HUES48 (cell line): ENCODE results near the gene NHSL2.

ENCODE experiments used
- H3K27ac ChIP-seq: one replicate; pipeline ENCODE4 v1.7.0; 2013; ENCODE audit warnings: low read depth, low read length, inconsistent platforms
- H3K27me3 ChIP-seq: 2 replicates; pipeline ENCODE4 v1.6.1; 2013; ENCODE audit warnings: mild to moderate bottlenecking, low read length; ENCODE audit not compliant: control insufficient read depth, insufficient read depth
- H3K36me3 ChIP-seq: 2 replicates; pipeline ENCODE4 v1.6.1; 2013; ENCODE audit warnings: low read length; ENCODE audit not compliant: control insufficient read depth, insufficient read depth
- H3K4me1 ChIP-seq: 2 replicates; pipeline ENCODE4 v1.6.1; 2013; ENCODE audit warnings: mild to moderate bottlenecking, low read length; ENCODE audit not compliant: control insufficient read depth, insufficient read depth
- H3K4me3 ChIP-seq: 2 replicates; pipeline ENCODE4 v1.5.1; 2013; ENCODE audit warnings: mild to moderate bottlenecking, low read depth, low read length
- H3K9ac ChIP-seq: 2 replicates; pipeline ENCODE4 v1.6.1; 2013; ENCODE audit warnings: mild to moderate bottlenecking, low read depth, low read length, moderate library complexity
- H3K9me3 ChIP-seq: 2 replicates; pipeline ENCODE4 v1.6.1; 2013; ENCODE audit warnings: low read length; ENCODE audit not compliant: control insufficient read depth, insufficient read depth

NHSL2 gene

GRCh38 chrX:72028701-72029470, 118.2 kb downstream of the NHSL2 start:
- Histone ChIP-seq H3K4me3 (no peak overlapping the region), H3K27me3 (no peaks in the 10 kb centered on the region), H3K27ac (no peak overlapping the region)

GRCh38 chrX:72029483-72030411, 119.1 kb downstream of the NHSL2 start:
- no peaks in the 10 kb centered on the region for H3K4me1 ChIP-seq
- no peak overlapping the region for H3K27ac ChIP-seq
- no peaks in the 10 kb centered on the region for H3K36me3 ChIP-seq
- H3K9ac ChIP-seq, result no peak overlapping the region
- H3K27me3 ChIP-seq, result no peaks in the 10 kb centered on the region
- H3K9me3 ChIP-seq, result peaks cover 16% of the 10 kb centered on the region
- no peak overlapping the region for H3K4me3 ChIP-seq

More at GRCh38 chrX:72028701-72029470, 118.2 kb downstream of the NHSL2 start:
- Histone ChIP-seq H3K36me3 (no peaks in the 10 kb centered on the region), H3K4me1 (no peaks in the 10 kb centered on the region), H3K9me3 (peaks cover 12% of the 10 kb centered on the region; the same call in 1 of the 2 replicates), H3K9ac (no peak overlapping the region)

GRCh38 chrX:72030431-72030830, 119.8 kb downstream of the NHSL2 start:
- no peak overlapping the region for H3K9ac ChIP-seq
- H3K36me3 ChIP-seq, result no peaks in the 10 kb centered on the region
- no peaks in the 10 kb centered on the region for H3K4me1 ChIP-seq
- peaks cover 16% of the 10 kb centered on the region for H3K9me3 ChIP-seq
- no peaks in the 10 kb centered on the region for H3K27me3 ChIP-seq
- no peak overlapping the region for H3K27ac ChIP-seq
- no peak overlapping the region for H3K4me3 ChIP-seq

- peaks cover 19% of the 10 kb centered on the region for H3K9me3 ChIP-seq
- H3K27ac ChIP-seq, result no peak overlapping the region
- H3K4me1 ChIP-seq, result no peaks in the 10 kb centered on the region
- H3K27me3 ChIP-seq, result no peaks in the 10 kb centered on the region
- H3K4me3 ChIP-seq, result no peak overlapping the region
- no peaks in the 10 kb centered on the region for H3K36me3 ChIP-seq
- no peak overlapping the region for H3K9ac ChIP-seq
Observed at GRCh38 chrX:72031118-72031517, 120.5 kb downstream of the NHSL2 start.

- Histone ChIP-seq H3K4me3 (no peak overlapping the region), H3K4me1 (no peaks in the 10 kb centered on the region), H3K9me3 (peaks cover 19% of the 10 kb centered on the region), H3K27me3 (no peaks in the 10 kb centered on the region), H3K9ac (no peak overlapping the region), H3K36me3 (no peaks in the 10 kb centered on the region), H3K27ac (no peak overlapping the region)
Observed at GRCh38 chrX:72031634-72032033, 121.0 kb downstream of the NHSL2 start.

GRCh38 chrX:72037601-72038000, 127.0 kb downstream of the NHSL2 start:
- no peaks in the 10 kb centered on the region for H3K27me3 ChIP-seq
- no peak overlapping the region for H3K9ac ChIP-seq
- H3K9me3 ChIP-seq, result peaks cover 25% of the 10 kb centered on the region
- H3K27ac ChIP-seq, result no peak overlapping the region
- no peaks in the 10 kb centered on the region for H3K4me1 ChIP-seq
- no peak overlapping the region for H3K4me3 ChIP-seq
- no peaks in the 10 kb centered on the region for H3K36me3 ChIP-seq

- Histone ChIP-seq H3K9me3 (peaks cover 25% of the 10 kb centered on the region), H3K27me3 (no peaks in the 10 kb centered on the region), H3K9ac (no peak overlapping the region), H3K36me3 (no peaks in the 10 kb centered on the region), H3K4me3 (no peak overlapping the region), H3K27ac (no peak overlapping the region), H3K4me1 (no peaks in the 10 kb centered on the region)
Observed at GRCh38 chrX:72038016-72038415, 127.4 kb downstream of the NHSL2 start.

- H3K4me1 ChIP-seq, result no peaks in the 10 kb centered on the region
- H3K27ac ChIP-seq, result no peak overlapping the region
- H3K9ac ChIP-seq, result no peak overlapping the region
- no peak overlapping the region for H3K4me3 ChIP-seq
- peaks cover 25% of the 10 kb centered on the region for H3K9me3 ChIP-seq
- H3K36me3 ChIP-seq, result no peaks in the 10 kb centered on the region
- no peaks in the 10 kb centered on the region for H3K27me3 ChIP-seq
Observed at GRCh38 chrX:72038868-72039267, 128.2 kb downstream of the NHSL2 start.

- Histone ChIP-seq H3K9me3 (peaks cover 25% of the 10 kb centered on the region), H3K9ac (no peak overlapping the region), H3K4me3 (no peak overlapping the region), H3K27me3 (no peaks in the 10 kb centered on the region), H3K36me3 (no peaks in the 10 kb centered on the region), H3K27ac (no peak overlapping the region), H3K4me1 (peaks cover 1% of the 10 kb centered on the region; the same call in 1 of the 2 replicates)
Observed at GRCh38 chrX:72040506-72040905, 129.9 kb downstream of the NHSL2 start.

GRCh38 chrX:72041176-72041575, 130.5 kb downstream of the NHSL2 start:
- Histone ChIP-seq H3K36me3 (no peaks in the 10 kb centered on the region), H3K4me3 (no peak overlapping the region), H3K27me3 (no peaks in the 10 kb centered on the region), H3K27ac (no peak overlapping the region), H3K9ac (no peak overlapping the region), H3K9me3 (peaks cover 22% of the 10 kb centered on the region), H3K4me1 (peaks cover 6% of the 10 kb centered on the region)
